Measurements from ENCODE around the gene SORCS1.

The SORCS1 gene

GRCh38 chr10:106551501-106552062 lies 612.9 kb downstream of the SORCS1 start:
- DNase-seq, result no peak

GRCh38 chr10:106548832-106549231 lies 615.7 kb downstream of the SORCS1 start:
- DNase-seq, result no peak

- no peak for DNase-seq
Measured at GRCh38 chr10:106547047-106547635, 617.4 kb downstream of the SORCS1 start.

GRCh38 chr10:106542461-106542860 lies 622.0 kb downstream of the SORCS1 start:
- DNase-seq, result no peak

GRCh38 chr10:106540645-106541044 lies 623.9 kb downstream of the SORCS1 start:
- no peak for DNase-seq

GRCh38 chr10:106537866-106538265 lies 626.6 kb downstream of the SORCS1 start:
- no peak for DNase-seq

GRCh38 chr10:106535304-106535953 lies 629.1 kb downstream of the SORCS1 start:
- no peak for DNase-seq

GRCh38 chr10:106534441-106534840 lies 630.1 kb downstream of the SORCS1 start:
- peak in 2 of 58 donors; percentile 4 for DNase-seq

GRCh38 chr10:106528702-106529101 lies 635.8 kb downstream of the SORCS1 start:
- DNase-seq, result no peak

- no peak for DNase-seq
Measured at GRCh38 chr10:106525835-106526234, 638.7 kb downstream of the SORCS1 start.
